ENCODE data around the gene TRIL.
A peak's percentile ranks its signal among the peaks of the same experiment; 100 is the strongest.

The TRIL gene

DNA sequence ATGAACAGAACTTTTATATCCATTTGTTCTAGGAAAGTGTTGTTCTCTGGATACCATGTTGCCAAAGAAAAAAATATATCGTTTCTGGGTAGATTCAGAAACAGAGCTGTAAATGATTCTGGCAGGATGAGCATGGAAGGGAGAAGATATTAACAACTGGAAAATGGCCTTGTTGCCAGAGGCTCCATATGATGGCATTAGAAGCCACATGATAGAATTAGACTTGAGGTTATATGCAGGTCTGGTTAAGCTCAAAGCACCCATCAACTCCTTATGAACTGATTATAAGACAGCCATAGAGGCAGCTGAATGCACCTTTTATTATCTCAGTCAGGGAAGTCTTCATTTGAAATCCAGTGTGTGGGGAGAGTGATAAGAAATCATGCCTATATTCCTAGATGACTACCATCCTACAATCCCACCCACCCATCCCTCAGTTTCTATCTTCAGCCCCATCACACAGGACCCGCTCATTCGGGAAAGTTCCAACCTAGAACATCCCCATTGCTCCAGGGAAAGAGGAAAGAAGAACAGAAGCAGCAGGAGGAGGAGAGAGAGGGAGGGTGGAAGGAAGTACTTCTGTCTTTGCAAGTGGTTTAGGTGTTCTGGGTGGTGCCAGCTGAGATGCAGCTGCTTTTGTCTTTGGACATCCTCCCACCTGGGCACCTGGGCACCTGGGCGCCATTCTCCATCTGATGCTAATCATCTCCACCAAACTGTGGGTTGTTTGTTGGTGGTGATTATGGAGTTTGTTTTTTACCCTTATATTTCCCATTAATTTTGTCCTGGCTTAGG is 25.5 kb upstream of the TRIL start:
- DNase-seq, result no peak

DNA sequence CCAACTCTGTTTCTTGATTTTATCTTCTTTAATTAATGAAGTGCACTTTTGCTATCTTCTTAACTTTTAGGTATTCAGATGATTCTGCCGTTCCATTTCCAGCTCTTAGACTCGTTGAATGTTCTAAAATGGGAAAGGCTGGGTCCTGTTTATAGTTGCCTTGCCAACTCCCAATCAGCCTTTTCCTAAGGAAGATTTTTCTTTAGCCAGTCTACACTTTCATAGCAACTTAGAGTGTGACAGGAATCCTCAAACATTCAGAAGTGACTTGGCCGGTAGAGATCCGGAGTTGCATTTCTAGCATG is 23.0 kb upstream of the TRIL start:
- DNase-seq, result no peak

DNA sequence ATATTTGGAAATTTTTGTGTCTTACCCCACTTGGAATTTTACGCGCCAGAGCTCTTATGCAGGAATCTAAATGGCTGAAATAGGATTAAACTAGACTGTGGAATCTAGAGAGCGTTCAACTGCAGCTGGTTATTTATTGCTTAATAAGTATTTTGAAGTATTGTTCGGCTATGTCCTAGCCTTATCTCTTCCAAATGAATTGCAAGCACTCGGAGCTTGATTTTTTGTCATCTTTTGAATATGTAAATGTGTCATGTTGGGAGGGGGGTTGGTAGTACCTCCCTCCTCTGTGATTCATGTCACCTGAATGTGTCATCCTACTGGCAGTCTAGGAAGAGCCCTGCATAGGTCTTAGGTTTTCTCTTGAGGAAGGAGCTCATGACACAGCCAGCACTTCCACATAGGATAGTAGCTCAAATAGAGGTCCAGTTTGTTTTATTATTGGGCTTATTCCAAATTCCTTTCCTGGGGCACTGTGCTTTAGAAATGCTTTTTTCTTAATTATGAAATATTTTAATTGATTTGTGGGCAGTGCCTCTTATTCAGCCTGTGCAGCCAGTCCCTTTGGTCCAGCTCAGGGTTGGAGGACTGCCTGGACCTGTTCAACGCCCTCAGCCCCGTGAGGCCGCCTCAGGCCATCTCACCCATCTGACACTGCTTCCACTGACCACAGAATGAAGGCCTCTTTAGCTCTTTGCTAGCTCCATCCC is 22.5 kb upstream of the TRIL start:
- DNase-seq, result no peak

DNA sequence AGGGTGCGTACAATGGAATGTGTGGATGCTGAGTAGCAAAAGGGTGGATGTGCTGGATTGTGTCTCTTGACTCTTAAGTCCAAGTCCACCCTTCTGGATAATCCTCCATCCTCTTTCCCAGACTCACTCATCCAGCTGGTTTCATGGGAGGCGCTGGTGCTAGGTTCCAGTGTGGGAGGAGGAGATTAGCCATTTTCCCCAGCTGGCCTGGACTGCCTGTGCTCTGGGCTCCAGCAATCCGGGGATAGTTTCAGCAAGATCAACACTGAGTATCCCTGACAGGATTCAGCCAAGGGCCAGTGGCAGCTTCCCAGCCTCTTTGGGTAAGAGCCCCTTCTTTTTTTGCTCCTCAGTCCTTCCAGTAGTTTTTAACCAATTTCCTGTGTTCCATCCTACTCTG is 21.6 kb upstream of the TRIL start:
- peak; percentile 62 for DNase-seq

DNA sequence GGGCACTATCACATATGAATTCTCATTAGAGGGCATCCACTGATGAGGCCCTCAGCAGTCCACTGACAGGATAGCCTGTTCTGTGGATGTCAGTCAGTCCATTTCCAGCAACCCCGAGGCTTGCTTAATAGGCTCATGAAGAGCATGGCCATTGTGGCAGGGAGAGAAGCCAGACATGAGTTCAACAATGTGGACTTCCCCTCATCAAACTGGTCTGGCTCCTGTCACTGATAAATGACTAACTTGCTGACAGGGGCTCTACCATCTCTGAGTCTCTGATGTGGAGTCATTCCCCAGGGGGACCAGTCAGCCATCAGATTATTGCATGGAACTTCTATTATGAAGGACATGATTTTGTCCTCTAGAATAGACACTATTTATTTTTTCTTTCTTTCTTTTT is 19.8 kb upstream of the TRIL start:
- no peak for DNase-seq

DNA sequence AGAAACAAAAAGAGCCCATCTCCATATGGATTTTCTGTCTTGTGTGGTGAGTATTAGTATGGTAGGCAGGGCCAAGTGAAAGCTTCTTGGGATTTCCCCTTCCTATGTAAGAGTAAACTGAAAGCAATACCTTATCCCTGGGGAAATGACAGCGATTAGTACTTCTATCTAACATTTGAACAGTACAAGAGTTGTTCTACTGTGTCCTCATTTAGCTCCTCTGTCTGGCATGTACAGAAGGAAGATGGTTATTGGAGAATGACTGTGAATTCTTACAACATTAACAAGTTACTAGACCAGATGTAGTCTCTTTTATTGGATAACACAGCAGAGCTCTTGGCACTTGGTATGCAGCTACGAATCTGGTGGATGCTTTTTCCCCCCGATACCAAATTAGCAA is 17.9 kb upstream of the TRIL start:
- DNase-seq, result no peak

DNA sequence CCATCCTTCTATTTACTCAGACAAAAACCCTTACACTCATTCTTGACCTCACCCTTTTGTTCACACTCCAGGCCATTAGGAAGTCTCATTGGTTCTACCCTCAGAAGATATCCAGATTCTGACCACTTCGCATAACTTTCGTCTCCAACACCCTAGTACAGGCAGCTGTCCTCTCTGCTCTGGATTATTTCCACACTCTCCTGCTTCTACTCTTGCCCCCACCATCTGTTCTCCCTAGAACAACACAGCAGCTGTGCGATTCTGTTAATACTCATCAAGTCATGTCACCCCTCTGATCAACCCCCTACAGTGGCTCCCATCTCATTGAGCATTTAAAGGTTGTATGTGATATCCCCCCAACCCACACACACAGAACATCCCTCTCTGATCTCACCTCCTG is 15.5 kb upstream of the TRIL start:
- no peak for DNase-seq

DNA sequence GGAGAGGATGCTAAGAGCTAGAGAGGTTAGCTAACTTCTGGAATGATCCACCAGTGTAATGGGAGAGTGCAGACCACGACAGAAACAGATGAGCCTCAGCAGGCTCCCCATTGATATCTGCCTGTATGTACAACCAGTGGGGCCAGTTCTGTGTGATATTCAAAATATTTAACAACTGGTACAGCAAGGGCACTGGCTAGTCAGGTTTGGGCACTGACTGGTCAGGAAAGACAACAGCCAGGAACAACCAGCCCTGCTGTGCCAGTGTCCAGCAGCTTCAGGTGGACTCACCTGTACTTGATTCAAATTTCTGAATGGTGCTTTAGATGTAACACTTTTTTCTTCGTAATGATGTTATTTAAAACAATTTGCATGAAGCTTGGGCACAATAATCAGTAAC is 5.9 kb upstream of the TRIL start:
- DNase-seq, result no peak

DNA sequence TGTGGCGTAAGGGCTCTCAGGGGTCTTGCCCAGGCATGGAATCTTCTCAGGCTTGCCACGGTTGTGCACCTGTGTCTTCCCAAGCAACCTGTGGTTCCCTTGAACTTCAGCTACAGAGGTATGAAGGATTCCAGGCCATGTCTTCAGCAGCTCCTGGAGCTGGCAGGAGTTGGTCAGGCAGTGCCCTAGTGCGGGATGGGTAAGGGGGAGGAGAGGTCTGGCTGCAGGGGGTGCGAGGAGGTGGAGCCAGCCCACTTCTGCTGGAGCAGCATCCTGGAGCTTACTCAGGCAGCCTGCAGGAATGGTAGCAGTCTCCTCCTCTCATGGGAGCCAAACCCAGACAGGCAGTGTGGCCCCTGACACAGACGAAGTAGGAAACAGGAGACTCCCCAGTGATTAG is 3.8 kb upstream of the TRIL start:
- no peak for DNase-seq

DNA sequence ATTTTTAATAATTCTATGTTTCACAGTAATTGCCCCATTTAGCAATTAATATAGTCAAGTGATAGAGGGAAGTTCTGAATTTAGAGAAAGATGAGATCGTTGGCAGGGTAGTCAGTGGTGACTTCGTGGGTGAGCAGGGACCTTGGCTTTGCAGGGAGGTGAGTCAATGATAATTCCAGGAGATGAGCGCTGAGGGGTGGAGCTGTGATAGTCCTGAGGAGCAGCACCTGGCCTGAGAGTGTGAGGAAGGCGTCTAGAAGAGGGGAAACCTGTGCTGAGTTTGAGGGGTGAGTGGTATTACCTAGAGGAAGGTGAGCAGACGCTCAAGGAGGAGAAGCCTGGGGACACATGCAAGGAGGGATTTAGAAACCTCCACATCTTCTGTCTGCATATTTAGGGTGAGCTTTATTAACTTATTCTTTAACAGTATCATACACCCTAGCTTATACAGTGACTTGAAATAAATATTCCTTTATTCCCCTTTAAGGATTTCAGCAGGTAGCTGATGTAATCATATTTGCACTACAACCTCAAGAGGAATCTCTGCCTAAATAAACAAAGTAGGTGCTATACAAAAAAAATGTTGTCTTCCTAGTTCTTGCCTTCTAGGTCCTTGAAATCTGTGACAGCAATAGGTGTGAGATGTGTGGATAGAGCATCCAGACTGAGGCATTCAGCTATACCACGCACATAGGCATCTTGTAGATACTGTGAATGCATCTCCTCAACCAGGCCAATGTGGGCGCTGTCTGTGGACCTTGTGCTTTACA is 2.1 kb upstream of the TRIL start:
- no peak for DNase-seq

DNA sequence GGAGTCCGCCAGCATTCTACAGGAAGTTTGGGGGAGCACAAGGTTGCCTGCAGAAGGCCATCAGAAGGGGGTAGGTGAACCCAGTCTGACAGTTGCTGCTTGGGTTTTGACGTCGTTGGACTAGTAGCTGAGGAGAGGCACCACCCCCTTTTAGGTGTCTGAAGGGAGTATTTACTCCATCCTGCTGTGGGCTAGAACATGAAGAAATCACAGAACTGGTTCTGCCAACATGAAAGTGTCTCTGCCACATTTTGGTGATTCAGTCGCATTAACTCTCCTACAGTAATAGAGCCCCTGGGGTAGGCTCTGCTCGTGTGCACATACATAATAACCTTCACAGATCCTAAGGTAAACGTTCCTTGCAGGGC is 834 bp upstream of the TRIL start:
- no peak for DNase-seq

DNA sequence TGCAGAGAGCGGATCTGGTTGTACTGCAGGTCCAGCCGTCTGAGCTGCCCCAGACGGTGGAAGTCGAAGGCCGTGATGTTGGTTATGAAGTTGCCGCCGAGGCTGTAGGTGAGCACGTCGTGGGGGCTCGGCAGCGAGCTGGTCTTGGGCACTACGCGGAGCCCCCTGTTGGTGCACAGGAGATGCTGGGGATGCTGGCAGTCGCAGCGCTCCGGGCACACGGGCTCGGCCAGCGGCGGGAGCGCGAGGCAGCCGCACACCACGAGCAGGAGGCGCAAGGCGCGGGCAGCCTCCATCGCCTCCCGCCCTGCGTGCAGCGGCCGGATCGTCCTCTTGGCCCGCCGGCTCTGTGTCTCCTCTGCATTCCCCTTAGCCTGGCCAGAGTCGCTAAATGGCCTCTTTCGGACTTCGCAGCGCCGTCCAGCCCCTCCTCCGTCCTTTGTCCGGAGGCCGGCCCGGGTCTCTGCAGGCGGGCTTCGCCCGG is 337 bp downstream of the TRIL start:
- no peak for DNase-seq

DNA sequence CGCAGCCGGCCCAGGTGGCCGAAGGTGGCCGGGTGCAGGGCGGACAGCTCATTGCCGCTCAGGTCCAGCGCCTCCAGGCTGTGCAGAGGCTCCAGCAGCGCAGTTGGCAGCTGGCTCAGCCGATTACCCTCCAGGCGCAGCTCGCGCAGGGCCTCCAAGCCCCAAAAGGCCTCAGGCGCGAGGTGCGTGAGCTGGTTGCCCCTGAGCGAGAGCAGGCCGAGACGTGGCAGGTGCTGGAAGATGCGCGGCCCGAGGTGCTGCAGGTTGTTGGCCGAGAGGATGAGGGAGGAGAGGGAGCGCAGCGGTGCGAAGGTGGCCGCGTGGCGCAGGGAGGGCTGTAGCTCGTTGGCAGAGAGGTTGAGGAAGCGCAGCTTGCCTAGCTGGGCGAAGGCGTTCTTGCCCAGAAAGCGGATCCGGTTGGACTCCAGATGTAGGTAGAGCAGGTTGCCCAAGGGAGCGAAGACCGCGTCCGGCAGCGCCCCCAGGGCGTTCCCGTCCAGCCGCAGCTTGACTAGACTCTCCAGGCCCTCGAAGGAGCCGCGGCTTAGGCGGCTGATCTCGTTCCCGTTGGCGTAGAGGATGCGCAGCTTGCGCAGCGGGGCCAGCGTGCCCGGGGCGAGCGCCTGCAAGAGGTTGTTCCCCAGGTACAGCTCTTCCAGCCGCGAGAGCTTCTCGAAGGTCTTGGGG is 923 bp downstream of the TRIL start:
- DNase-seq, result peak; percentile 55

DNA sequence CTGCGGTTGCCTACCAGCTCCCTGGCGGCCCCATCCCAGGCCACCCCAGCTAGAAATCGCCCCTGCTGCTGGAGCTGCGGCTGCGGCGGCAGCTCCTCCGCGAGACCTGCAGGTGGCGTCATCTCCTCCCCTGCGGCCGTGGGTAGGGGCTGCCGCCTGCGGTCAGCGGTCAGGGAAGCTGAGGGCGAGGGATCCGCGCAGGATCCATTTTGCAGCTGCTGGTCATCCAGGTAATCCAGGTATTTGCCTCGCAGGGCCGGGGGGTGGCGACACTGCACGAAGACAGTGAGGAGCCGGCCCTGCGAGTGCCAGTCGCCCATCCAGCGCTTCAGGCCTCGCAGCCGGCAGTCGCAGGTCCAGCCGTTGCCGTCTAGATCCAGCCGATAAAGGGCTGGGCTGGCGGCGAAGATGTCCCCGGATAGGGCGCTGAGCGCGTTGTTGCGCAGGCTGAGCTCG is 1.5 kb downstream of the TRIL start:
- peak; percentile 76 for DNase-seq

DNA sequence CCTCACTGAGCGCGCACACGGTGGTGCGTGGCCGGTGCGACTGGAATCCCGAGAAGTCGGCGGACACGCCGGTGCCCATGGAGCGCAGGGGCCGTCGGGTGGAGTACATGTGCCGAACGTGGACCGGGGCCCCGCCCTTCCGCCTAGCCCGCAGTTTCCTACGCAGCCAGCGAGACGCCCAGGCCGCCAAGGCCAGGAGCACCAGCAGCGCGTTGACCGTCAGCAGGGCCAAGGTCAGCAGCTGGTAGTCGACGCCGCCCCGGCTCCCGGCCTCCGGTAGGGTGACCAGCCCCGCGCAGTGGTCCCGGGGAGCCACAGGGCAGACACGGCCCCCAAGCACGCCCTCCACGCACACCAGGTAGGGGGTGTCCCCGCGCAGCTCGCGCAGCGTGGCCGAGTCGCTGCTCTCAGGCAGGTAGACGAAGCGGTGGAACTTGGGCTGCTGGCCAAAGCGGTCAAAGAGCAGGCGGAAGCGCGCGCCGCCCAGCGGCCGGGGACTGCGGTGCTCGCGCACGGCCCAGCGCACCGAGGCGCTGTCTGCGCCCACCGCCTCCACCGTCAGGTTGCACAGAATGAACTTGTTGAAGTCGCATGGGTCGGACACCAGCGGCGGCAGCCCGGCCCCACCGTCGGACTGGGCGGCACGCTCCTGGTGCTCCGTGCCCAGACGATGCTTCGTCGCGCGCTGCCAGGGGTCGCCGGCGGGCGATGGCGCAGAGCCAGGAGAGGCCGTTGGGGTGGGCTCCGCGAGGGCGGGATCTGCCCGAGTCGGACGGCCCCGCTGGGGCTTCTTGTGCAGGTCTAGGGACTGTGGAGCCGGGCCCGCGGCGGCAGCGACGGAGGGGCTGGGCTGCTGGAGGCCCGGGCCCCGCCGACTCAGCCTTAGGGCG is 2.2 kb downstream of the TRIL start:
- DNase-seq, result peak; percentile 87

DNA sequence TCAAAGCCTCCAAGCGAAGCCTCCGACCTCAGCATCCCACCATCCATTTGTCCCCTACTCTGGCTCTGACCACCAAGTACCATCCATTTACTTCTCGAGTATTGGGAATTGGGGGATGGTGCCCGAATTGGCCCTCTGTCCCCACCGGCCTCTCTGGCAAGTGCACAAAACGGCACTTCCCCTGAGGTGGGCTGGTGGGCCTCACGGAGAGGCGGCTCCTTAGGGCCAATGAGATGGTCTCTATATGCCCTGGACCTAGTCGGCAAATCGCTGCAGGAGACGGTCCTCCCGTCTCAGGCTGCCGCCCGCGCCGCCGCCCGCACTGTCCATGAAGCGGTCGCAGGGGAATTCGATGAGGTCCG is 2.8 kb downstream of the TRIL start:
- peak; percentile 25 for DNase-seq

DNA sequence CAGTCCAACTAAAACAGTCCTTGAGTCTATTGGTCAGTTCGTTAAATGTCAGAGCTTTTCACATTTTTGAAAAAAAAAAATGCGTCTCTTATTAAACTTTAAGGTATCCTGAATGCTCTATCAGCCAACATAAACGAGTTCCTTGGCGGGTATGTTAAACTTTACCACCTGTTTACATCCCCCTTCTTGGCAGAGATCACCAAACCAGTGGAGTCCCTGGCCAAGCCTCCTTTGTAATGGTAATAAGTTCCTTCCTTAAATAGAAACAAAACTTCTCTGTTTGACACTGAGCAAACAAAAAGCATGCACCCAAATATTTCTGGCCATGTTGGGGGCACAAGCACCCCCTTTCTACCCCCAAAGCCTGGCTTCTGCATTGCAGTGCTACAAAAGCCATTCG is 3.2 kb downstream of the TRIL start:
- no peak for DNase-seq

DNA sequence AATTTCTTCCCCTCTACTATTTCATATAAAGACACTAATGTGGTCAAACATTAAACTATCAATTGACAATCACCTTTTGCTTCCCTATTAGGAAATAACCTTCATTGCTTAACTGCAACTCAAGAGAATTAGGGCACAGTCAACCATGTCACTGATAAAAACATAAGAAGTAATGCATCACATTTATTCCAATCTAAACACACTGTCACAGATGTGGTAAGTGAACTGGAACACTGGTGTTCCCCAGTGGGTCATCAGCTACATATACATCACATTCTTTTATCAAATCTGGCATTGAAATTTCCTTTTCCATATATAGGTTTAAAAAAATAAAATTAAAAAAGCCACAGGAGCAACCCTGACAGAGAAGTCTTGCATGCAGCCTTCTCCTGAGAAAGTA is 3.7 kb downstream of the TRIL start:
- no peak for DNase-seq

DNA sequence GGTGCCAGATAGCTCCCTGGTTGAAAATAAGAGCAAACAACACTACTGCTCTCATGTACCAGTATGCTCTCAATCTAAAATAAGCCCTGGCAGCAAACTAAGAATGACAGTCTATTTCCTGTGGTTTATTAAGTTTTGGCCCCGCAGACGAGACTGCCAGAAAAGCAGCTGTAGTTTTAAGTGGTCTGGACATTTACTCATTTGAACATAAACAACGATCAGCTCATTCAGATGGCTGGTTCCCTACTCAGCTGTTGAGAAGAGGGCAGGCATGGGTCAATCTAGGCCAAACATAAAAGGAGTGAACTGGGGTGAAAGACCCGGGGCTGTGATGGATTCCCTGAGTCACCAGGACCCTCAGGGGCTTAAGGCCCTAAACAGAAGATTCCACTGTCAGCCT is 4.5 kb downstream of the TRIL start:
- peak; percentile 55 for DNase-seq

DNA sequence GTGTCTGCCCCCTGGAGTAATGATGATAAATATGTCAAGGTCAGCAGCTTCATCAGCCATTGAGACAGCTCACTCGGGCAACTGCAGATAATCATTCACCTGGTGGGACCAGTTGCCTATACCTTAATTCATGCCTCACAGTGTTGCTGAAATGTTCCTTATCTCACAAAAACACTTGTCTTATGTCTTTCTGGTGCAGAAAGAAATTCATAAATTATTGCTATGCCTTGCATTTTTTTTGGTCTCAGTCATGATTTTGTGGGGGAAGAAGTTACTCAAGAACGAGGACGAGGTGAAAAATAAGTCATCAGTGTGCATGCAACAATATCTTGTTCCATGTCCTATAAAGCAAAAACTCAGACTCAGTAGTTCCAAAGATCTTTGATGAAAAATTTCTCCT is 16.0 kb downstream of the TRIL start:
- no peak for DNase-seq

DNA sequence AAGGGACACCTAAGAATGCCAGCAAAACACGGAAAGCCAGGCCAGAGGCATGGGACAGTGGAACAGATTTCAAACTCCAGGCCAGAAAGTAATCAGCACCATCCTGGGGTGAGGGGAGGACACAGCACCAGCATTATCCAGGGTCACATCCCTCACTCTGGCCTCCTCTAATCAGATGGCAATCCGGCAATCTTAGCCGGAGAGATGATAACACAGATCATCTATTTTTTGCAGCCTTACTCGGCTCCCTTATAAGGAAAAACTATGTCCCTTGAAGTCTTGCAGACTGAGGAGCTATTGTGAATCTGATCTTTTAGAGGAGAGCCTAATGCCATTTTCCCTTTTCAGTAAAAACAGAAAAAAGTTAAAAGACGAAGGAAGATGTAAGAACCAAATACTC is 16.5 kb downstream of the TRIL start:
- DNase-seq, result no peak

DNA sequence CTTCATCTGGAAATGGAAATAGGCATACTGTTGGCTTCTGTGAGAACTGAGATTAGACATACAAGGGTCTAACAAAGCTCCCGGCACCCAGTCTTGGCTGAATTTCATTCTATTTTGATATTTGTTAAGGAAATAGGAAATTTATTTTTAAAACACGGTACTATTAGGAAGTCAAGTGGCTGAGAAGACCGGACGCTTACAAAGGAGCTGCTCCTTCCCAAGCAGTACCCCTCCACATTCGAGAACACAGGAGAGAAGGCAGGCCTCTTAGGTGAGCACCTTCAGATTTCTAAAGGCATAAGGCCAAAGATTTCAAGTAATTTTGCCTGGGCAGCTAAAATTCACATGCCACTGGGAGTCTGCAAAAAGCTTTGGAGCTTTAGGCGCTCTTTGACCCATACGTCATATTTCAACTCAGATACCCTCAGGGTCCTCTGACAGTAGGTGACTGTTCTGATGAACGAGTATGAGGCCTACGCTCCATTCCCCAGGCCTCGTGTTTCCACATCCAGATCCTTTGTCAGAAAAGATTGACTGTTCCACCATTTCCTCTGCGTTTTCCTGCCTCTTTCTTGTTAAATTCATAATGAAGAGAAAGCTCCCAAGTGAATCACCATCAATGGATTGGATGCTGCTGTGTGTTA is 17.3 kb downstream of the TRIL start:
- DNase-seq, result no peak
